ENCODE results near the gene NT5M. TPM values are rescaled to one million over a fixed set of nuclear protein-coding genes. Genes with fewer than 3 reads are reported as not detected.

The NT5M gene
- total RNA-seq, 1 donor from 2014 or later = 4.6 TPM

DNA sequence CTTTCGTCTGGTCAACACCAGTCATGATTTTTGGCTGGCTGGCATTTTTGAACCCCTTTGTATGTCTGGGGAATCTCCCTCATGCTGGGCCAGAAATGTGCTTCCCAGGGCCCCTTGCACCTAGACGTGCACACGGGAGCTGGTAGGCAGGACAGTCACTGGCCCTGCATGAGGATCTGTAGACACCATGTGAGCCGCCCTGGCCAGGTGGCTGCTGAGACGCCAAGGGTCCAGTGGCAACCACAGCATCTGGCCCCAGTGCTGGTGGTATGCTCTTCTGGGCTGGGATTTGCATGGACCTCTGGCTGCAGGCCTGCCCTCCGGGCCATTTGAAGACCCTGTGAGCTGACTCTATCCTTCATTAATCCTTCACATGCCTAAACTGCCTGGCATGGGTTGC, 67.5 kb downstream of the NT5M start:
- intact Hi-C loops (cut with DNase I) = no loop called here
- no peaks in the 10 kb centered on the region for H3K9me3 ChIP-seq
- H3K4me3 ChIP-seq = no peak overlapping the region
- H3K4me1 ChIP-seq = no peaks in the 10 kb centered on the region
- H3K27me3 ChIP-seq = no peaks in the 10 kb centered on the region
- no peak for DNase-seq (ENCODE audit: low spot score in 2 of 2)
- no peak overlapping the region for H3K27ac ChIP-seq
- TF ChIP-seq, protein P1, sequence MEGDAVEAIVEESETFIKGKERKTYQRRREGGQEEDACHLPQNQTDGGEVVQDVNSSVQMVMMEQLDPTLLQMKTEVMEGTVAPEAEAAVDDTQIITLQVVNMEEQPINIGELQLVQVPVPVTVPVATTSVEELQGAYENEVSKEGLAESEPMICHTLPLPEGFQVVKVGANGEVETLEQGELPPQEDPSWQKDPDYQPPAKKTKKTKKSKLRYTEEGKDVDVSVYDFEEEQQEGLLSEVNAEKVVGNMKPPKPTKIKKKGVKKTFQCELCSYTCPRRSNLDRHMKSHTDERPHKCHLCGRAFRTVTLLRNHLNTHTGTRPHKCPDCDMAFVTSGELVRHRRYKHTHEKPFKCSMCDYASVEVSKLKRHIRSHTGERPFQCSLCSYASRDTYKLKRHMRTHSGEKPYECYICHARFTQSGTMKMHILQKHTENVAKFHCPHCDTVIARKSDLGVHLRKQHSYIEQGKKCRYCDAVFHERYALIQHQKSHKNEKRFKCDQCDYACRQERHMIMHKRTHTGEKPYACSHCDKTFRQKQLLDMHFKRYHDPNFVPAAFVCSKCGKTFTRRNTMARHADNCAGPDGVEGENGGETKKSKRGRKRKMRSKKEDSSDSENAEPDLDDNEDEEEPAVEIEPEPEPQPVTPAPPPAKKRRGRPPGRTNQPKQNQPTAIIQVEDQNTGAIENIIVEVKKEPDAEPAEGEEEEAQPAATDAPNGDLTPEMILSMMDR (IDR thresholded peaks at IDR 0.05) = no peak
- H3K36me3 ChIP-seq = no peaks in the 10 kb centered on the region

DNA sequence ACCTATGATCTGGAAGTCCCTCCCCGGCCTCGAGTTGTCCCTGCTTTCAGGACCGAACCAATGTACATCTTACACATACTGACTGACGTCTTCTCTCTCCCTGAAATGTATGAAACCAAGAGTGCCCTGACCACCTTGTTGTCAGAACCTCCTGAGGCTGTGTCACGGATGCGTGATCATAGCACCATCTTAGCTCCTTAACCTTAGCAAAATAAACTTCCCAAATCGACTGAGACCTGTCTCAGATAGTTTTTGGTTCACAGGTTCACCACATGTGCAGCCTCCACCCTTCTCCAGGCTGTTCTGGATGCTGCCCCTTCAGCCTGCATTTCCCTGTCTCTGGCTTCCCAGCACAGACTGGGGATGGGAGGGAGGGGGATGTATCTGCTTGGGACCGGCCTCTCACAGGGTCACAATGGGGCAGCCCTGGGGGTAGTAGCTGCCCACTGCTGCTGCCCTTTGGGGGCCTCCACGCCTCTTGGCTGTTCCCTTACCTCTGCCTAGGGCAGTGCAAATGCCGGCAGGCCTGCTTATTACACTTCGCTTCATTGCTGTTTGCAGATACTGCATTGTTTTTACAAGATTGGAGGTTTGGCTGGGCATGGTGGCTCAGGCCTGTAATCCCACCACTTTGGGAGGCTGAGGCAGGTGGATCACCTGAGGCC, 69.8 kb downstream of the NT5M start:
- Histone ChIP-seq H3K27ac (no peak overlapping the region), H3K4me1 (no peaks in the 10 kb centered on the region), H3K9me3 (no peaks in the 10 kb centered on the region), H3K4me3 (no peak overlapping the region), H3K27me3 (no peaks in the 10 kb centered on the region), H3K36me3 (no peaks in the 10 kb centered on the region)
- TF ChIP-seq, protein P1 (IDR thresholded peaks at IDR 0.05) = no peak
- intact Hi-C loops (cut with DNase I) = no loop called here
- DNase-seq (ENCODE audit: low spot score in 2 of 2) = no peak

DNA sequence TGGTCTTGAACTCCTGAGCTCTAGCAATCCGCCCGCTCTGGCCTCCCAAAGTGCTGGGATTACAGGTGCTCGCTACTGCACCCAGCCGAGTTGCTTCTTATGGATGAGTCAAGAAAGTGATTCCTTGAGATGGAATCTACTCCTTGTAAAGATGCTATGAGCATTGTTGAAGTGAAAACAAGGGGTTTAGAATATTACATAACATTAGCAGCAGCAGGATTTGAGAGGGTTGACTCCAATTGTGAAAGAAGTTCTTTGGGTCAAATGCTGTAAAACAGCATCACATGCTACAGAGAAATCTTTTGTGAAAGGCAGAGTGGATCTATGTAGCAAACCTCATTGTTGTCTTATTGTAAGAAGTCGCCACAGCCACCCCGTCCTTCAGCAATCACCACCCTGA, 72.7 kb downstream of the NT5M start:
- no peaks in the 10 kb centered on the region for H3K4me1 ChIP-seq
- no peaks in the 10 kb centered on the region for H3K27me3 ChIP-seq
- H3K4me3 ChIP-seq = no peak overlapping the region
- TF ChIP-seq, protein P1 (IDR thresholded peaks at IDR 0.05) = no peak
- no peaks in the 10 kb centered on the region for H3K9me3 ChIP-seq
- no peaks in the 10 kb centered on the region for H3K36me3 ChIP-seq
- no peak for DNase-seq (ENCODE audit: low spot score in 2 of 2)
- intact Hi-C loops (cut with DNase I) = no loop called here
- no peak overlapping the region for H3K27ac ChIP-seq

DNA sequence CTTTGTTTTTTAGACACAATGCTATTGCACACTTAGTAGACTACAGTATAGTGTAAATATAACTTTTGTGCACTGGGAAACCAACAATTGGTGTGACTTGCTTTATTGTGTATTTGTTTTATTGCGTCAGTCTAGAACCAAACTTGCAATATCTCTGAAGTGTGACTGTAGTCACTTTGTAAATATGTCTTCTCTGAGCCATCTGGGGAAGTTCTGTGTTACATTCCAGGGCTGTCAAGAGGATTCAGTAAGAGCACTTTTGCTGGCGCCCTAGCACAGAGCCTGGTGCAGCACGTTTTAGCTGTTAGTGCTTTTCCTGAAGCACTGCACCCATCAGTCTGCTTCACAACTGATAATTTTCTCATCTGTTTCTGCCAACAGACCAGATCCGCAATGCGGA, 73.2 kb downstream of the NT5M start:
- Histone ChIP-seq H3K27me3 (no peaks in the 10 kb centered on the region), H3K36me3 (no peaks in the 10 kb centered on the region), H3K27ac (no peak overlapping the region), H3K9me3 (no peaks in the 10 kb centered on the region), H3K4me1 (no peaks in the 10 kb centered on the region), H3K4me3 (no peak overlapping the region)
- no peak for DNase-seq (ENCODE audit: low spot score in 2 of 2)
- intact Hi-C loops (cut with DNase I) = no loop called here
- TF ChIP-seq, protein P1 (IDR thresholded peaks at IDR 0.05) = no peak

DNA sequence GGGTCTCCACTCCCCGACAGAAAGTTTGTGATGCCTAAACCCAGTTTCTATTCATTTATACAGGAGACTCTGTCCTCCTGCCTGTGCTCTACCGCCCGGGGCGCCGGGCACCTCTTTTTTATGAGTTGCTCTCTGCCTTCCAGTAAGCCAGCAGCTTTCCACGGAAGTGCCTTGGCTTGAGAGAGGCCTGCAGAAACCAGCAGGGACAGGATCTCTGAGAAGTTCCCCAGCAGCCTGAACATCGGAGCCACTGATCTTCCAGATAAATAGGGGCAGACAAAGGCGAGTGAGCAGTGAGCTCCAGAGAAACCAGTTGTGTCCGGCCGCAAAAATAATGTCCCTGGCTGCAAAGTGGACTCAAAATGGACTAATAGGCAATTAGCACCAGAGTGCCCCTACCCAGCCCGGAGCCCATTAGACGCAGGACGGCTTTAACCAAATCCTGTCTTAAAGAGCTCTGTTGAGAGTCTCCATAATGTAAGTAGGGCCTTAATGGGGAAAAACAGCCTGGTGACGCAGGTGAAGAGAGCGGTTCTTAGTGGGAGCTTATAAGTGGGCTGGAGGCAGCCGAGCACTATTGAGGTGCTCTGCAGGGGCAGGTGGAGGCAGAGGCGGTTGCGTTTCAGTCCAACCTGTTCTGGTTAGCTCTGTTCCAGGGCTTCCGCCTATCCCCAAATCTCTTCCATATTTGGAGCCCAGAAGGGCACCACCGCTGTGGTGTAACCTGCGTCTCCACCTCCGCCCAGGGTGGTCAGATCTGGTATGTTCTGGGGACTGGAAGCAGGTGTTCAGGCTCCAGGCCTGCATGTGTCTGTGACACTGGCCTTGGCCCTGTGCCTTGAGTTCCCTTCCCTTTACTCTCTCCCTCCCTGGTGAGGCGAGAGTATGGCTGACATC, 74.1 kb downstream of the NT5M start:
- no peaks in the 10 kb centered on the region for H3K9me3 ChIP-seq
- no peak overlapping the region for H3K4me3 ChIP-seq
- no peak overlapping the region for H3K27ac ChIP-seq
- intact Hi-C loops (cut with DNase I) = no loop called here
- DNase-seq (ENCODE audit: low spot score in 2 of 2) = no peak
- H3K4me1 ChIP-seq = no peaks in the 10 kb centered on the region
- no peaks in the 10 kb centered on the region for H3K36me3 ChIP-seq
- no peaks in the 10 kb centered on the region for H3K27me3 ChIP-seq
- TF ChIP-seq, protein P1 (IDR thresholded peaks at IDR 0.05) = no peak
